Kasumi-1 (cell line): ENCODE results near the gene COG3.
A peak's percentile ranks its signal among the peaks of the same experiment; 100 is the strongest.

Source experiments
- DNase-seq, 2 experiments: peaks; one replicate each; lab custom pipeline; 2025; lab: John Stamatoyannopoulos, UW

Gene COG3

GRCh38 chr13:45506811-45507210, 42.1 kb downstream of the COG3 start:
- no peak for DNase-seq

- DNase-seq: peak in 1 of 2 experiments; percentile 2
Observed at GRCh38 chr13:45508776-45509175, 44.0 kb downstream of the COG3 start.

- DNase-seq: no peak
Observed at GRCh38 chr13:45510672-45511071, 45.9 kb downstream of the COG3 start.

GRCh38 chr13:45511310-45512097, 46.8 kb downstream of the COG3 start:
- DNase-seq: peak; percentile 79 to 88

GRCh38 chr13:45512098-45512496, 47.4 kb downstream of the COG3 start:
- no peak for DNase-seq

- no peak for DNase-seq
Observed at GRCh38 chr13:45516757-45517156, 52.0 kb downstream of the COG3 start.

GRCh38 chr13:45518525-45519245, 53.9 kb downstream of the COG3 start:
- DNase-seq: no peak

GRCh38 chr13:45519493-45519892, 54.8 kb downstream of the COG3 start:
- DNase-seq: no peak

- peak; percentile 9 to 14 for DNase-seq
Observed at GRCh38 chr13:45521297-45521696, 56.6 kb downstream of the COG3 start.

- no peak for DNase-seq
Observed at GRCh38 chr13:45522571-45522970, 57.8 kb downstream of the COG3 start.

- DNase-seq: no peak
Observed at GRCh38 chr13:45527699-45528462, 63.1 kb downstream of the COG3 start.

- no peak for DNase-seq
Observed at GRCh38 chr13:45529758-45530157, 65.0 kb downstream of the COG3 start.

GRCh38 chr13:45534604-45535003, 69.9 kb downstream of the COG3 start:
- DNase-seq: no peak

GRCh38 chr13:45536224-45536623, 71.5 kb downstream of the COG3 start:
- DNase-seq: no peak

GRCh38 chr13:45537516-45537915, 72.8 kb downstream of the COG3 start:
- no peak for DNase-seq

GRCh38 chr13:45538382-45538781, 73.6 kb downstream of the COG3 start:
- DNase-seq: no peak

- DNase-seq: no peak
Observed at GRCh38 chr13:45540195-45540594, 75.5 kb downstream of the COG3 start.

- no peak for DNase-seq
Observed at GRCh38 chr13:45540864-45541263, 76.1 kb downstream of the COG3 start.

- no peak for DNase-seq
Observed at GRCh38 chr13:45541806-45542205, 77.1 kb downstream of the COG3 start.

GRCh38 chr13:45542391-45542790, 77.7 kb downstream of the COG3 start:
- DNase-seq: no peak

GRCh38 chr13:45542878-45543277, 78.1 kb downstream of the COG3 start:
- DNase-seq: no peak

GRCh38 chr13:45544520-45544919, 79.8 kb downstream of the COG3 start:
- DNase-seq: no peak
